ENCODE measurements around the gene CFAP77. TPM values are rescaled to one million over a fixed set of nuclear protein-coding genes. Genes with fewer than 3 reads are reported as not detected.

Gene CFAP77
- total and polyA plus RNA-seq, 2 of the 8 experiments (the other 6 are each of a cell fraction or from before 2014, with no cell fraction given): 0.63 to 0.97 TPM

DNA sequence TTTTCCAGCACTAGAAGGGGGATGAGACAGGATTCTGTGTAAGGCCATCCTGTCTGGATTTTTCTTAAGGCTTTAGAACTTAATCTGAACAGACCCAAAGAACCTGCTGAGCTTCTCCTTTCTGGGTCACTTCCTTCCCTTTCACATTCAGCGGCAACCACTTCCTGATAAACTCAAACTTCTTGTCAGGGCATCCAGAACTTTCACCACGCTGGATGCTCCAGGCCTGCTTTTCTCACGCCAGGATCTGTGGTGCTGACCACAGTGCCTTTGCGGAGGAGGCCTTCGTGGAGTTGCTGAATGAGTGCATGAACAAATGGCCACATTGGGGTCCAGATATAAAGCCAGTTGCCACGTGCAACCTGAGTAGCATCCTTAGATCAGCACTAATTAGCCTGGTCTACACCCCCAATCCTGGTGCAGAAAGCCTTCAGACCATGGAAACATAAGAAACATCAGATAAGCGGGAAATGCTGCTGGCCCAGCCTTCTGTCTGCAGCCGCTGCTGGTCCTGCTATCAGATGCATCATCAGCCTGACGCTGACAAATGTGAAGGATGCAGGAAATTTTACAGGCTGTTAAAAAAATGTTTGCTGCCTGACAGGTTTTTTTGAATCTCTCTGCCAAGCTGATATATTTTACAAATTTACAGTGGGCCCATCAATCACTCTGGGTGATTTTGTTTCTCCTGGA lies 97.1 kb downstream of the CFAP77 start:
- Histone ChIP-seq H2BK20ac (ENCODE audit: low read length) (no peak overlapping the region), H3K14ac (ENCODE audit: insufficient read length) (no peak overlapping the region), H4K20me1 (replicated peaks in 1 of 2; ENCODE audit: control insufficient read depth in 1 of 2, insufficient read depth in 2 of 2, low read length in 2 of 2) (no peaks in the 10 kb centered on the region), H4K8ac (ENCODE audit: extremely low read depth, insufficient read depth, low read length) (no peak overlapping the region), H3K4ac (replicated peaks; ENCODE audit: insufficient read length, low read depth, low read length) (no peak overlapping the region), H3K36me3 (ENCODE audit: control insufficient read depth in 2 of 4, insufficient read depth in 4 of 4, low read length in 3 of 4) (no peaks in the 10 kb centered on the region), H3K23ac (ENCODE audit: insufficient read length) (no peak overlapping the region), H2AFZ (ENCODE audit: low read length) (no peak overlapping the region), H2BK12ac (ENCODE audit: low read depth, low read length) (no peak overlapping the region), H4K91ac (replicated peaks; ENCODE audit: insufficient read length, low read length) (no peak overlapping the region), H3K27ac (ENCODE audit: low read depth, low read length) (no peak overlapping the region), H3K79me1 (ENCODE audit: low read depth, low read length) (no peaks in the 10 kb centered on the region), H3K79me2 (ENCODE audit: control insufficient read depth in 1 of 2, insufficient read depth in 2 of 2, low read length in 2 of 2) (no peaks in the 10 kb centered on the region), H4K5ac (ENCODE audit: insufficient read length, low read depth, low read length) (no peak overlapping the region), H2AK5ac (ENCODE audit: low read depth, low read length) (no peak overlapping the region), H3K18ac (ENCODE audit: extremely low read depth, low read length) (no peak overlapping the region), H3K56ac (replicated peaks; ENCODE audit: insufficient read length, low read depth, low read length) (no peak overlapping the region), H3K4me3 (ENCODE audit: extremely low read depth in 1 of 4, insufficient read depth in 2 of 4, low read depth in 3 of 4, low read length in 4 of 4) (no peak overlapping the region), H3K4me1 (replicated peaks in 1 of 4; ENCODE audit: control insufficient read depth in 3 of 4, insufficient read depth in 4 of 4, low read length in 3 of 4) (peaks cover 0 to 9% (median 6%) of the 10 kb centered on the region in 4 experiments; a peak in 4 of 7 replicates), H2BK15ac (ENCODE audit: low read length) (no peak overlapping the region), H3K9ac (replicated peaks in 1 of 4; ENCODE audit: extremely low read depth in 1 of 4, low read depth in 3 of 4, low read length in 3 of 4) (no peak overlapping the region), H3K4me2 (ENCODE audit: insufficient read depth in 1 of 2, low read depth in 2 of 2, low read length in 2 of 2) (no peak overlapping the region), H3K27me3 (replicated peaks in 1 of 4; ENCODE audit: control insufficient read depth in 3 of 4, extremely low read depth in 1 of 4, insufficient read depth in 3 of 4, low read length in 3 of 4) (no peaks in the 10 kb centered on the region), H2BK5ac (ENCODE audit: low read depth, low read length) (no peak overlapping the region), H3K23me2 (ENCODE audit: low read depth, low read length) (no peaks in the 10 kb centered on the region), H2BK120ac (replicated peaks; ENCODE audit: low read depth, low read length) (no peak overlapping the region), H3K9me3 (ENCODE audit: insufficient read depth in 2 of 2, low read depth in 1 of 2, low read length in 1 of 2) (no peaks in the 10 kb centered on the region)
- DNase-seq (ENCODE audit: low read depth in 1 of 2, low spot score in 2 of 2) (no peak), FAIRE-seq (no peak)
- 74% methylated on average over 9 of the region's 9 CpGs; no CpG with 5 or more reads in 1 of the 2 experiments for whole genome bisulfite sequencing, 2 experiments (ENCODE audit: extremely low coverage in 1 of 2, insufficient coverage in 1 of 2, insufficient read length in 1 of 2, insufficient replicate concordance in 2 of 2, low coverage in 1 of 2, low lambda C conversion rate in 2 of 2, missing lambda C conversion rate in 1 of 2)
- ChIA-PET POLR2A (ENCODE audit: partially characterized antibody) (no interaction called here), CTCF (ENCODE audit: partially characterized antibody) (interaction anchor here (0.6 to 9.6 kb wide), 29 partner anchors 8 to 236 kb away, joined by 3 to 93 read pairs (median 4); no protein-coding TSS in a partner anchor)
- no peak for TF ChIP-seq EP300 (IDR thresholded peaks at IDR 0.05; ENCODE audit: borderline replicate concordance in 1 of 2, low read depth in 2 of 2, low read length in 2 of 2)
- TF ChIP-seq, protein P1, sequence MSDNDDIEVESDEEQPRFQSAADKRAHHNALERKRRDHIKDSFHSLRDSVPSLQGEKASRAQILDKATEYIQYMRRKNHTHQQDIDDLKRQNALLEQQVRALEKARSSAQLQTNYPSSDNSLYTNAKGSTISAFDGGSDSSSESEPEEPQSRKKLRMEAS (IDR thresholded peaks at IDR 0.05): no peak
- no peak for TF ChIP-seq CBX8 (IDR thresholded peaks at IDR 0.05; ENCODE audit: borderline replicate concordance, low read depth, low read length)
- no peak for TF ChIP-seq BRCA1 (IDR thresholded peaks at IDR 0.05; ENCODE audit: low read depth, low read length)
- TF ChIP-seq CREB1 (IDR thresholded peaks at IDR 0.05): no peak
- TF ChIP-seq, protein P2, sequence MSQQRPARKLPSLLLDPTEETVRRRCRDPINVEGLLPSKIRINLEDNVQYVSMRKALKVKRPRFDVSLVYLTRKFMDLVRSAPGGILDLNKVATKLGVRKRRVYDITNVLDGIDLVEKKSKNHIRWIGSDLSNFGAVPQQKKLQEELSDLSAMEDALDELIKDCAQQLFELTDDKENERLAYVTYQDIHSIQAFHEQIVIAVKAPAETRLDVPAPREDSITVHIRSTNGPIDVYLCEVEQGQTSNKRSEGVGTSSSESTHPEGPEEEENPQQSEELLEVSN (IDR thresholded peaks at IDR 0.05): no peak
- TF ChIP-seq ASH2L (IDR thresholded peaks at IDR 0.05; ENCODE audit: low read length): no peak
- no peak for TF ChIP-seq EZH2 (IDR thresholded peaks at IDR 0.05; ENCODE audit: low read depth, low read length, severe bottlenecking)
- TF ChIP-seq SP2 (IDR thresholded peaks at IDR 0.05; ENCODE audit: low read length): no peak
- TF ChIP-seq SIRT6 (IDR thresholded peaks at IDR 0.05; ENCODE audit: low read length): no peak
- no peak for TF ChIP-seq JUND (IDR thresholded peaks at IDR 0.05; ENCODE audit: low read length)
- TF ChIP-seq POLR2AphosphoS5 (IDR thresholded peaks at IDR 0.05; ENCODE audit: low read depth, low read length): no peak
- TF ChIP-seq ZNF274 (IDR thresholded peaks at IDR 0.05; ENCODE audit: borderline replicate concordance, extremely low read depth, low read length): no peak

All from H1 (cell line).